Esophagus muscularis mucosa (tissue), 4 donors: ENCODE measurements around the gene AADACL2.

Experiments used
- CTCF ChIP-seq, 3 experiments: fragments of 200-600 bp in 2 of 3; fragments of 450-650 bp in 1 of 3; sonication (generic) in 2 of 3; IDR thresholded peaks; one replicate each; pipeline ENCODE4 v1.5.1; 2017 to 2019; ENCODE audit warnings: antibody characterized with exemption in 3 of 3, mild to moderate bottlenecking in 2 of 3, moderate library complexity in 1 of 3
- EP300 ChIP-seq: sonication (generic); formaldehyde crosslinking; IDR thresholded peaks from one replicate; pipeline ENCODE4 v1.6.1; 2017; ENCODE audit warnings: antibody characterized with exemption
- POLR2A ChIP-seq: fragments of 450-650 bp; IDR thresholded peaks from one replicate; pipeline ENCODE4 v1.6.1; 2017; ENCODE audit warnings: antibody characterized with exemption, moderate library complexity, mild to moderate bottlenecking, low read depth
- POLR2AphosphoS5 ChIP-seq, 2 donors: sonication (generic); formaldehyde crosslinking; IDR thresholded peaks; one replicate each; pipeline ENCODE4 v1.6.1; 2017; ENCODE audit warnings: antibody characterized with exemption in 2 of 2

GRCh38 chr3:151686257-151686656 is 47.5 kb upstream of the AADACL2 start:
- TF ChIP-seq CTCF (IDR thresholded peaks at IDR 0.05): no peak
- TF ChIP-seq POLR2A: no peak
- TF ChIP-seq POLR2AphosphoS5 (IDR thresholded peaks at IDR 0.05): no peak
- no peak for TF ChIP-seq EP300
